22Rv1 (cell line): ENCODE measurements around the gene MANSC4.

Experiments
- ZFX ChIP-seq: fragments of 450-650 bp; IDR thresholded peaks from 2 replicates; pipeline ENCODE4 v1.6.1; 2017; ENCODE audit warnings: antibody characterized with exemption, borderline replicate concordance
- TF ChIP-seq, protein P1 (sequence below): fragments of 450-650 bp; IDR thresholded peaks from 2 replicates; pipeline ENCODE4 v1.5.1; 2017; ENCODE audit warnings: mild to moderate bottlenecking

DNA sequence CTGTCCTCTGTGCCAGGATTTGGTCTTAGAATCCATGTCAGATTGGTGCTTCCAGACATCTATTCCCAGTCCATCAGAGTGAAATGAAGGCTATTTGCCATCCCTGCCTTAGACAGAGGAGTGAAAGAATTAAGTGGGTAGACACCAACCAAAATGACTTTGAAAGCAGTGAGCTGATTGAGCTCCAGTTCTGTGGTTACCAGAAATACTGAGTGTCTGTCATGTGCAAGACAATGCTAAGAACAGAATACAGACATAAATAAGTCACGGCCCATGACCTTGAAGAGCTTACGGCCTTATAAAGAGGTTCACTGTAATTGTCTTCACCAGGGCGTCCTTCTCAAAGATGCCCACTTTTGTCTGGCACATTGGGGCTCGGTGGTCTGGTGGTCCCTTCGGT is 21.6 kb upstream of the MANSC4 start:
- TF ChIP-seq, protein P1, sequence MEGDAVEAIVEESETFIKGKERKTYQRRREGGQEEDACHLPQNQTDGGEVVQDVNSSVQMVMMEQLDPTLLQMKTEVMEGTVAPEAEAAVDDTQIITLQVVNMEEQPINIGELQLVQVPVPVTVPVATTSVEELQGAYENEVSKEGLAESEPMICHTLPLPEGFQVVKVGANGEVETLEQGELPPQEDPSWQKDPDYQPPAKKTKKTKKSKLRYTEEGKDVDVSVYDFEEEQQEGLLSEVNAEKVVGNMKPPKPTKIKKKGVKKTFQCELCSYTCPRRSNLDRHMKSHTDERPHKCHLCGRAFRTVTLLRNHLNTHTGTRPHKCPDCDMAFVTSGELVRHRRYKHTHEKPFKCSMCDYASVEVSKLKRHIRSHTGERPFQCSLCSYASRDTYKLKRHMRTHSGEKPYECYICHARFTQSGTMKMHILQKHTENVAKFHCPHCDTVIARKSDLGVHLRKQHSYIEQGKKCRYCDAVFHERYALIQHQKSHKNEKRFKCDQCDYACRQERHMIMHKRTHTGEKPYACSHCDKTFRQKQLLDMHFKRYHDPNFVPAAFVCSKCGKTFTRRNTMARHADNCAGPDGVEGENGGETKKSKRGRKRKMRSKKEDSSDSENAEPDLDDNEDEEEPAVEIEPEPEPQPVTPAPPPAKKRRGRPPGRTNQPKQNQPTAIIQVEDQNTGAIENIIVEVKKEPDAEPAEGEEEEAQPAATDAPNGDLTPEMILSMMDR, result no peak
- TF ChIP-seq ZFX, result no peak
